ENCODE data around the gene CBFA2T3. TPM values are rescaled to one million over a fixed set of nuclear protein-coding genes. Genes with fewer than 3 reads are reported as not detected.
"Not testable (repeated sequence)": the region's sequence is repeated elsewhere in the genome, so short reads cannot be mapped to it uniquely, and the experiment has no call there.

The CBFA2T3 gene
- total RNA-seq, 1 donor from 2014 or later: not detected

DNA sequence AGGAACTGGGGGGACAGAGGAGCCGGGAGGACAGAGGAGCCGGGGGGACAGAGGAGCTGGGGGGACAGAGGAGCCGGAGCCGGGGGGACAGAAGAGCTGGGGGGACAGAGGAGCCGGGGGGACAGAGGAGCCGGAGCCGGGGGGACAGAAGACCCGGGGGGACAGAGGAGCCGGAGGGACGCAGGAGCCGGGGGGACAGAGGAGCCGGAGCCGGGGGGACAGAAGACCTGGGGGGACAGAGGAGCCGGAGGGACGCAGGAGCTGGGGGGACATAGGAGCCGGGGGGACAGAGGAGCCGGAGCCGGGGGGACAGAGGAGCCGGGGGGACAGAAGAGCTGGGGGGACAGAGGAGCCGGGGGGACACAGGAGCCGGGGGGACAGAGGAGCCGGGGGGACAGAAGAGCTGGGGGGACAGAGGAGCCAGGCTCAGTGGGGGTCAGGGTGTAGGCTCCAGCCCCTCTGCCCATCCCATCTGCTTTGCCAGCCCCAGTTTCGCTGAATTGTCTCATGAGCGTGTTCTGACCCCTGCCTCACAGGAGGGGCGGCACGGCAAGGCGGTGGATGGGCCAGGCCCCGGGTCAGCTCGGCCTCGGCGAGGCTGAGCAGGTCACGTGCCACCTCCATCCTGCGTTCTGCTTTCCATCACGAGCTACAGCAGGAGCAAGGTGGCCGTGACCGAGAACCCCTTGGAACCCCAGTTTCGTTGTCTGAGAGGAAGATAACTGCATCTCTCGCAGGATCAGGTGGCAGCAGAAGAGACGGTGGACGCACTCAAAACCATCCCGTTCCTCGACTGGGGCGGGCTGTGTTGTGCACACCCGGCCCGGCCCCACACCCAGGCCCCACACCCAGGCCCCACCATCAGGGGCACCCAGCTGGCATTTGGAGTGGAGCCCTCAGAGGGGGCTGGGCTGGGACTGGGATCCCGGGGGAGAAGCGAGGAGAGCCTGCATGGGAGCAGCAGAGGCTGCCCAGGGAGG lies 26.1 kb upstream of the CBFA2T3 start:
- TF ChIP-seq, protein P1, sequence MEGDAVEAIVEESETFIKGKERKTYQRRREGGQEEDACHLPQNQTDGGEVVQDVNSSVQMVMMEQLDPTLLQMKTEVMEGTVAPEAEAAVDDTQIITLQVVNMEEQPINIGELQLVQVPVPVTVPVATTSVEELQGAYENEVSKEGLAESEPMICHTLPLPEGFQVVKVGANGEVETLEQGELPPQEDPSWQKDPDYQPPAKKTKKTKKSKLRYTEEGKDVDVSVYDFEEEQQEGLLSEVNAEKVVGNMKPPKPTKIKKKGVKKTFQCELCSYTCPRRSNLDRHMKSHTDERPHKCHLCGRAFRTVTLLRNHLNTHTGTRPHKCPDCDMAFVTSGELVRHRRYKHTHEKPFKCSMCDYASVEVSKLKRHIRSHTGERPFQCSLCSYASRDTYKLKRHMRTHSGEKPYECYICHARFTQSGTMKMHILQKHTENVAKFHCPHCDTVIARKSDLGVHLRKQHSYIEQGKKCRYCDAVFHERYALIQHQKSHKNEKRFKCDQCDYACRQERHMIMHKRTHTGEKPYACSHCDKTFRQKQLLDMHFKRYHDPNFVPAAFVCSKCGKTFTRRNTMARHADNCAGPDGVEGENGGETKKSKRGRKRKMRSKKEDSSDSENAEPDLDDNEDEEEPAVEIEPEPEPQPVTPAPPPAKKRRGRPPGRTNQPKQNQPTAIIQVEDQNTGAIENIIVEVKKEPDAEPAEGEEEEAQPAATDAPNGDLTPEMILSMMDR (IDR thresholded peaks at IDR 0.05): no peak
- Mint-ChIP-seq H3K4me3 (ENCODE audit: unreplicated experiment) (no peak overlapping the region), H3K27ac (ENCODE audit: unreplicated experiment) (no peak overlapping the region), H3K4me1 (ENCODE audit: unreplicated experiment) (no peaks in the 10 kb centered on the region), H3K27me3 (ENCODE audit: unreplicated experiment) (peaks cover 7% of the 10 kb centered on the region), H3K9me3 (ENCODE audit: unreplicated experiment) (peaks cover 4% of the 10 kb centered on the region), H3K36me3 (ENCODE audit: unreplicated experiment) (no peaks in the 10 kb centered on the region)
- no peak for DNase-seq (ENCODE audit: extremely low spot score, unreplicated experiment)

- H3K27me3 Mint-ChIP-seq (ENCODE audit: unreplicated experiment); H3K4me3 Mint-ChIP-seq (ENCODE audit: unreplicated experiment); H3K27ac Mint-ChIP-seq (ENCODE audit: unreplicated experiment); H3K4me1 Mint-ChIP-seq (ENCODE audit: unreplicated experiment); H3K36me3 Mint-ChIP-seq (ENCODE audit: unreplicated experiment); DNase-seq (ENCODE audit: extremely low spot score, unreplicated experiment): not testable (repeated sequence)
- peaks cover 11% of the 10 kb centered on the region for H3K9me3 Mint-ChIP-seq (ENCODE audit: unreplicated experiment)
Observed at GRCh38 chr16:89002081-89002480, 25.1 kb upstream of the CBFA2T3 start.

GRCh38 chr16:89001117-89002027 lies 24.4 kb upstream of the CBFA2T3 start:
- H3K27me3 Mint-ChIP-seq (ENCODE audit: unreplicated experiment): peaks cover 4% of the 10 kb centered on the region
- H3K4me1 Mint-ChIP-seq (ENCODE audit: unreplicated experiment): no peaks in the 10 kb centered on the region
- no peak overlapping the region for H3K4me3 Mint-ChIP-seq (ENCODE audit: unreplicated experiment)
- no peak for DNase-seq (ENCODE audit: extremely low spot score, unreplicated experiment)
- no peaks in the 10 kb centered on the region for H3K36me3 Mint-ChIP-seq (ENCODE audit: unreplicated experiment)
- no peak overlapping the region for H3K27ac Mint-ChIP-seq (ENCODE audit: unreplicated experiment)
- H3K9me3 Mint-ChIP-seq (ENCODE audit: unreplicated experiment): peaks cover 11% of the 10 kb centered on the region
- TF ChIP-seq, protein P1 (IDR thresholded peaks at IDR 0.05): no peak

GRCh38 chr16:89000207-89000959 lies 23.4 kb upstream of the CBFA2T3 start:
- H3K4me3 Mint-ChIP-seq (ENCODE audit: unreplicated experiment): no peak overlapping the region
- H3K4me1 Mint-ChIP-seq (ENCODE audit: unreplicated experiment): no peaks in the 10 kb centered on the region
- DNase-seq (ENCODE audit: extremely low spot score, unreplicated experiment): no peak
- no peaks in the 10 kb centered on the region for H3K36me3 Mint-ChIP-seq (ENCODE audit: unreplicated experiment)
- peaks cover 4% of the 10 kb centered on the region for H3K27me3 Mint-ChIP-seq (ENCODE audit: unreplicated experiment)
- H3K27ac Mint-ChIP-seq (ENCODE audit: unreplicated experiment): no peak overlapping the region
- TF ChIP-seq, protein P1 (IDR thresholded peaks at IDR 0.05): no peak
- H3K9me3 Mint-ChIP-seq (ENCODE audit: unreplicated experiment): peaks cover 11% of the 10 kb centered on the region
